GM19397 (cell line): ENCODE measurements around the gene MACO1.
"Not testable (repeated sequence)": the region's sequence is repeated elsewhere in the genome, so short reads cannot be mapped to it uniquely, and the experiment has no call there.

ENCODE experiments used
- ATAC-seq: cut with Tn5 transposase; IDR thresholded peaks from one replicate; pipeline ENCODE4 v1.9.1; 2021; ENCODE audit warnings: mild to moderate bottlenecking, moderate library complexity; ENCODE audit not compliant: unreplicated experiment

MACO1 gene

DNA sequence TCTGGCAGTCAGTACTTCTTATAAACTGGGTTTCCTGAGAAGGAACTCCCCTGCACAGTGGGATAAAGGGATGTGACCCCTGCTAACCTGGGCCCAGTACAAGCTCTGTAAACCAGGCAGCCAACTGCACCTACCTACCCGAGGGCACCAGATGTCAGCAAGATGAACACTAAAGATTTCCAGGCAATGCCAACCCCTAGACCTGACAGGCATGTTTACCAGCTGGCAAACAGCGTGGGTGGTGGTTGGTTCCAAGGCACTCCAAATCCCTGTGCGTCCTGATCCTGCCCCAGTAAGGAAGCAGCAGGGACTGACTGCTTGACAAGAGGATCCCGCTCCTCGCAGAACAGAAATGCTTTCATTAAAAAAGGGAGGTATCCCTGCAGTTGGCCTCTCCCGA, 7.5 kb upstream of the MACO1 start:
- ATAC-seq: not testable (repeated sequence)

DNA sequence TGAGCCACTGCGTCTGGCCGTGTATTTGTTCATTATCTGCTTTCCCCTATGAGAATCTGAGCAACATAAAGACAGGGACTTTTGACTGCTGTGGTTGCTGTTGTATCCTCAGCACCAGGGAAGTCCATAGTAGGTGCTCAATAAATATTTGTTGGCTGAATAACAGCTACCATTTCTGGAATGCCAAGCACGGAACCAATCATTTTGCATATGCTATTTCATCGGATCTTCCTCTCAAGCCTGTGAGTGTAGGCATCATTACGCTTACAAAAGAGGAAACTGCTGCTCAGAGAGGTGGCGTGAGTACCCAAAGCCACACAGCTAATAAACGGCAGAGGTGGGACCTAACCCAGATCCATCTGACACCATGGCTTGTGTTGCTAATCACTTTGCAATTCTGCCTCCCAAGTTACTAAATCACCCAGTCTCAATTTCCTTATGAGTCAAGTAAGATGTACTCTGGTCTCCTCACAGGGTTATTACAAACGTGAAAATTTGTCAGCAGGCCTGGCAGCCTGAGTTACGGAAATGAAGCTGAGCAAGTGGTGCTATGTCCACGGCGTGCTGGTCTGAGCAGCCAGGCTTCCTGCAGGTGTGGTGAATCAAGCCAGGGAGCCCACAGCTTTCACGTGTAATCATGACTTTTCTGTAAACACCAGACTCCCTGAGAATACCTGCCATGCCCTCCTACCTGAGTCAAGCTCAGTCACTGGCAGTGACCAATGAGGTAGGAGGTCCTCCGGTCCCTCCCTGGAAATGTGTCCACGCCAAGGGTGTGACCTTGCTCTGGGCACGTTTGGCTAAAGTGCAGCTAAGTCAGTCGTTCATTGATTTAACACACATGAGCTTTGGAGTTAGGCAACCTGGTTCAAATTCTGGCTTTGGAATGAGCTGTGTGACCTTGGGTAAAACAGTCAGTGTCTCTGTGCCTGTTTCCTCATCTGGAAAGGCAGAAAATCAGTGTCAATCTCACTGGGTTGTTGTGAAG, 5.3 kb upstream of the MACO1 start:
- no peak for ATAC-seq

DNA sequence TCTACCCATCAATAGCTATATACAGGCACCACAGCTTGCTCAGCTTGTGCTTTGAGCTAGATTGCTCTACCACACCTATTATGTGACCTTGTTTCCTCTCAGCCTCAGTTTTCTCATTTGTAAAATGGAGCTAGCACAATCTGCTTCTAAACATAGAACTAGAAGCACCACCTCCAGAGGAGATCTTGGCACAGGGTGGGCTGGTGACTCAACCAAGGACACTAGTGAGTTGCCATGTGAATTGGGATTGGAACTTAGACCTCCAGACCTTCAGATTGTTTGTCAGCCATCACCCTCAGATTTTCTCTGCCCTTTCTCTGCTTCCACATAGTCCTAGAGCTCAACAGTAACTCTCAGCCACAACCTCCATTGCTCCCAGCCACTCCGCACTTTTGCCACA, 3.0 kb upstream of the MACO1 start:
- no peak for ATAC-seq

DNA sequence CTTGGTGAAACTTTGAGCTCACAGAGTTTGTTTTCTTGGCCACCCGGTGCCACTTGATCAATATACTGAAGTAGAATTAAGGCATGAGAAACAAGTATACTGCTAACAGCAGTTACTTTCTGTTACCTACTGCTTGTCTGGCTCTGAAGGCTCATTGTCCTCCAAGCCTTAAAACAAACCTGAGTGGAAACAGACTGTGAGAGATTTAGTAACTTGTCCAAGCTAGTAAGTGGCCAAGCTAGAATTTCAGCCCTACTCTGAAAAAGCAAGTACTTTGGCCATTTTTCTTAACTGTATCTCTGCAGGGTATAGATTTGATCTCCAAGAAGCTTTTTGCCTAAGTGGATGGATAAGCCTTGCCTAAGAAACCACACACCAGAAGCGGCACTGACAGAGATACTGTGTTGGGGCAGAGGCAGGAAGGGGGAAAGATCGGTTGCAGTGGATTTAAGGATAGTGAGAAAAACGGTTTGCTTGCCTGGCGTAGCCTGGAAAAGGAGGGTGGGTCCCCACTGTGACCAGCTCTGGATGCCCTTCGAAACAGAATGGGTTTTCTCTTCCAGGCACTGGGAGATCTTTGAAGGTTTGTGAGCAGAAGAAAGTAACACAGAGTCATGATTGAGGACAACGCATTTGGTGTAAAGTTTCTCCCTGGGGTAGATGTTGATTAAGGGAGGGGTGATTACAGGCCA, 2.1 kb upstream of the MACO1 start:
- ATAC-seq: no peak

DNA sequence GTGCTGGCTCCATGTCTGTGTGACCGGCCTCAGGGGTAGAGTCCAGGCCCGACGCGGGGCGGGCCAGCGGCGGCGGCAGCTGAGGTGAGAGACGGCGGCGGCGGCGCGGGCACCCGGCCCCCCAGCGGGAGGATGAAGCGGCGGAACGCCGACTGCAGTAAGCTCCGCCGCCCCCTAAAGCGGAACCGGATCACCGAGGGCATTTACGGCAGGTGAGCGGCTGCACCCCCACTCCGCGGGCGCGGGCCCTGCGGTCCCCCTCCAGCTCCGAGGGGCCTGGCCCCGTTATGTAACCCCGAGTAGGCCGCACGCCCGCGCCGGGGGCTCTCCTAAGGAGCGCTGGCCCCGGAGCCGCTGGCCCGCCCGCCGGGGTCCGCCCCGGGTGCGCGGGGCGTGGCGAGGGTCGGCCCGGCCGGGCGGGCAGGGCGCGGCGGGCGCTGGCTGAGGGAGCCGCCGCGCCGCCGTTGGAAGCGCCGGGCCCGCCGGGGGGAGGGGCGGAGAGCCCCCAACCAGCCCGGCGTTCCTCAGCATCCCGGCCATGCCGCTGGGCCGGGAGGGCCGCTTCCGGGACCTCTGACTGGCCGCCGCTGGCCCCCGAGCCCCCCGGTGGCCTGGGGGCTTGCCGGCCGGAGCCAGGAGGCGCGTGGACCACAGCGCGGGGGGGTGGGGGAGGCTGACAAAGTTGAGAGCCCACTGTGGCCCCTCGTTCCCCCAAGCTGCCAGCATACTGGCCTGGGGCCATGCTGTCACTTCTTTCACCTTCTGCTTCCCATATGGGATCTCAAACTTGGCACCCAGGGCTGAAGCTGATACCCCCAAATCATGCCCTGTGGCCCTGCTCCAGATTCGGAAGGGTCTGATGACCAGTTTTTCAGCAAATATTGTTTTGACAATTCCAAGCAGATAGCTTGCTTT, 527 bp downstream of the MACO1 start:
- ATAC-seq: peak; percentile 3

DNA sequence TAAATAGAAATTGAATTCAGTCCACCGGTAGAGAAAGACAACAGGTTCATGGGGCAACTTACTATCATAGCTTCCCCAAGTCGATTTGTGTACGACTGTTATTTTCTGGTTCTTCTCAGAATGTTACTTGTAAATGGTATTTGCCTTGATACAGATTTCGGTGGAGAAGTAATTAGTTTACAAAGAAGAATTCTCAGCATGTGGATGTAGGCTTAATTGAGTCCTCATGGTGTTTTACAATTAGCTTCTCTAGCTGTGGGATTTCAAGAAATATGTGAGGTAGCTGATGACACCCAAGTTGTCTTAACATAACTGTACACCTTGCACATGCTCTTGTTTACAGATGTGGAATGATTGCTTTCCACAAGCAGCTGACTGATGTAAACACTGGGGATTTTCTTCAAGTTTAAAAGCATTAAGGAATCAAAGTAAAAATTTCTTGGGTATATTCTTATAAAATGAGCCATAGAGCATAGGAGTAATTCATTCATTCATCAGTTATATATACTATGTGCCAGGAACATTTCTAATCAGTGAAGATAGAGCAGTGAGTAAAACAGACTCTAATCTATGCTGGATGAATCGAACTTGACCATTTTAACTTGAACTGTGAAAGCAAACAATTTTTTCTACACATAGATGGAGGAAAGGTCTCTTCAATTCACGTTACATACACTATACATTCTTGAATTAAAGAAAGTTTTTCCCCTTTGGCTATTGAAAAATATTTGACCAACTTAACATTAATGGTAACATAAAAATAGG, 1.4 kb downstream of the MACO1 start:
- no peak for ATAC-seq

DNA sequence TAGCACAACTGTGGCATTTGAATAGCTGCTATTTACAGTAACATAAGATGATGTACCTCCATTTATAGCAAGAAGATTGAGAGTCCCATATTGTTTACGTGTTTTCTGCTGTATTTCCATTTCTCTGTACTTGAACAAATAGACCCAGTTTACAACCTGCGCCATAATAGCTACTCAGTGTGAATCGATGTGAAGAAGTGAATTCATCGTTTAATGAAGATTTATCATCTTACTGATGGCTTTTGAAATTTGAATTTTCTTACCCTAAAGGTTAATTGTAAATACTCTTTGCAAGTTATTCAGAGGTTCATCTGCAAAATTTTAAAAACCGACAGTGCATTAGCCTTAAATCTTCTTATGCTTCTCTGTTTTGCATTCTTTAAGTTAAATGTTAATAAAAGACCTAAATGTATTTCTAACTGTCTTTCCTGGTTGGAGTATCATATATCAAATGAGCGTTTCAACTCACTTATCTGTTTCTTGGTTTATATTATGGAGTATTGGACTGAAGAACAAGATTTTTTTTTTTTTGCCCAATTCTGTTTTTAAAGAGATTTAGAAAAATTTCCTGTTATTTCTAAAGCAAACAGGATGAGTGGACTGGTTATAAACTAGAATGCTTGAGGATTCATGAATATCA, 2.2 kb downstream of the MACO1 start:
- no peak for ATAC-seq

DNA sequence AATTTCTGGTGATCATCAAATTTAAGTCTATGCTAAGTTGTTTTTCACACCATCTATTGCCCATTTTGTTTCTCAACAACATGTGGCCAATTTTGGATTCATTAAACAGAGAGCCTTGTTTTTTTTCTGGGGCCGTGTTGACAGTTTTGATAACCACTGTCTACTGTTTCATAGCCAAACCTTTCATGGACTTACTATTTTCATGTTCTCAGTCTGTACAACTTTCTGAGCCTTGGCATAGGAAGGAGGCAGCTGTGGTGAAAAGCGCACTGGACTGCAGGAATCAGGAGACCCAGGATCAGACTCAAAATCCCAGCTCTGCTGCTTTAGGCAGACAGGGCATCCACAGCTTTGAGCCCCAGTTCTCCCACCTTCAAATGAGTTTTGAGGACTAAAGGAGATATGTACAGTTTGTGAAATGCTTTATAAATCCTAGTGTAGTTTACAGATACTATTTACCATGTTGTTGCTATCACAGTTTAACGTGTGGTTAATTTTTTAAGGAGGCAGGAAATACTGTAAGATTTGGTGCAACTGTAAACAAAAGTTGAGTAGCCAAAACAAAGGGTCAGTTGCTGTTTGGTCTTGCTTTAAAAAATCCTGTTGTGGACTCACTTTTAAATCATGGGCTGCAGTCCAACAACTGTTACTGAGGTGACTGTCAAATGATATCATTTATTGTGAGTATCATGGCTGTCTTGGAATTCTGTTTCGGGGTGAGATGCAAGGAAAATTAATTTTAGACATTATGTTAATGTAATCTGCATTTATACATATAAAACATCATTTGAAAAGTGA, 2.9 kb downstream of the MACO1 start:
- ATAC-seq: no peak

DNA sequence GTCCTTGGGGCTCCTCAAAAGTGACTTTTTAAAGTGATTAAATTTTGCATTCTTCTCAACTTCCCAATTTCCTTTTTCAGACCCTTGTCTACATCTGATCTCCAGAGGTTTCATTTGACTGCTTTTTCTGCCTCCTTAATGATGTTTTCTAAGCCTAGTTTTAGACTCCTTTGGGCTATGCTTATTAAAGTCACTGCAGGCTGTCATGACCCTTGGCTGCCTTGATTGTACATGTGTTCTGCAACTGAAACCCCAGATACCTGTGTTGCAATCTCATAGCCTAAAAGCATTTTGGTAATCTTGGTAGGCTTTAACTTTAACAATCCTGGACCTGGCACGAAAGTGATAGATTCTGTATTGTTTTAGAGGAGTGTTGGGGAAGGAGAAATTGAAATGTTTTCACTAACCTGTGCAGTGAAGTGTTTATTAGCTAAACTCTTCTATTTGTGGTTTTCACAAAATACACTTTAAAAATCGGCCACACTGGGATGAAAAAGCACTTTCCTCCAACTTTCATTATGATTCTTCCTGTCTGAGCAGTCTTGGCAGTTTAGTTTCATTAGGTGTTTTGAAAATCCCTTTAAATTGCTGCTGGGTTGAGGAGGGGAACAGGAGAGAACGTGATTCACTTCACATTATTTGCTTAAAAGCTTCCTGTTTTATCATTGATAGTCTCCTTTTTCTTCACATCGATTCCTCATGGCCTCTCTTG, 4.9 kb downstream of the MACO1 start:
- ATAC-seq: no peak

DNA sequence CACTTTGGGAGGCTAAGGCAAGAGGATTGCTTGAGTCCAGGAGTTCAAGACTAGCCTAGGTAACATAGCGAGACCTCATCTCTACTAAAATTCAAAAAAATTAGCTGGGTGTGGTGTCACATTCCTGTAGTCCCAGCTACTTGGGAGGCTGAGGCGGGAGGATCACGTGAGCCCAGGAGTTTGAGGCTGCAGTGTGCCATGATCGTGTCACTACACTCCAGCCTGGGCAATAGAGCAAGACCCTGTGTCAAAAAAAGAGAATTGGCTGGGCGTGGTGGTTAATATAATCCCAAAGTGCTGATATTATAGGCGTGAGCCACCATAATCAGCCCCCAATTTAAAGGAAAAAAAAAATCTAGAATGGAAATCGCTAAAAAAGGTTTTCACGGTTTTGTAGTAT, 7.0 kb downstream of the MACO1 start:
- no peak for ATAC-seq

DNA sequence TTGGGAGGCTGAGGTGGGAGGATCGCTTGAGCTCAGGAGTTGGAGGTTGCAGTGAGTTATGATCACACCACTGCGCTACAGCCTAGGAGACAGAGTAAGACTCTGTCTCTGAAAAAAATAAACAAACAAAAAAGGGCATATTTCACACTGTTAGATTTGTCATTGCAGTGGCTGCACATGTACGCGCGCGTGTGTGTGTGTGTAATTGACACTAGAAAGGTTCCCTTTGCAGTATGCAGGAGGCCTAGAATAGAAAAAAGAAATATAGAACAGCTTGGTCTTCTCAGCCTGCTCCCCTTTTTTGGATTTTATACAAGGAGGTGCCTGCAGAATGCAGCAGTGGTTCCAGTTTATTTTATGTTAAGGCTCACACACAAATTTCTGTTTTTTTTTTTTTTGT, 8.6 kb downstream of the MACO1 start:
- no peak for ATAC-seq

DNA sequence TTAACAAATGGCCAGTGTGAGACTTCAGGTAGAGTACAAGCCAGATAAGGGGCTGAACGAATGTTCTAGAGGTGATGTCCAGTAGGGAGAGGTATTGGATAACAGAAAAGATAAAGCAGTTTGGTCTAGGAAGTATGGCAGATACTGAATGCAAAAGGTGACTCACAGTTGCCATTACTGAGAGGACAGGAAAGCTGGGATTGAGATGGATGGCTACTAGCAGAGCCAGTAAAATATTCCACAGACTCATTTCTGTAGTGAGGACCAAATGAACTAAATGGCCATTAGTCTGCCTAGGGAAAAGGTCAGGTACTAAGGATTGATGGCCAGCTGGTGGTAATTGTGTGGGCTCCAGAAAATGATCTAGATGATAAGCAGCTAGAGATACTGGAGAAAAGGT, 11.5 kb downstream of the MACO1 start:
- no peak for ATAC-seq

DNA sequence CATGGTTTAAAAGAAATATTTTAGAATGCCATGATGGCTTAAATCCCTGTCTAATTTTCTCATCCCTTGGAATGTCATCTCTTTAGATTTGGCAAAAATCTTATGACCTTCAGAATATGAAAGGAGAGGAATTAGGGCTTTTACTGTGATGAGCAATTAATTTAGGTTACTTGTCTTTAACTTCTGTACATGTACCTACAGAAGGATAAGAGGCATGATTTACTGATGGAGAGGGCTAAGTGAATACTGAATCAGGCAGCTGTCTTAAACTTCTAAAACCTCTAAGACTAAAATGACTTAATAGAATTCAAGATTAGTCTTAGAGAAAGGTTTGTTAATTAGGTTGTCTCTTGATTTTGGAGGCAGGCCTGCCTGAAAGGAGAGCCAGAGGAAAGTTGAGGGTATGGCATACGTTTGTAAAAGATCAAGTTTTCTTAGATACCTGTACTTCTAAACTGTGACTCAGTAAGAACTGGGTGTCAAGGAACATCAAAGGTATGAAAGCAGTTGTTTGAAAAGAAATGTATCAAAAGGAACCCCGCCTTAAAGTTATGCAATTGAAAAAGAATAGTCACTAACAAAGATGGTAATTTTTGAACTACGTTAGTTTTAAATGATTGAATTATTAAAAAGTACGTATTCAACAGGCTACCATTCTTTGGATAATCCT, 12.5 kb downstream of the MACO1 start:
- ATAC-seq: no peak

DNA sequence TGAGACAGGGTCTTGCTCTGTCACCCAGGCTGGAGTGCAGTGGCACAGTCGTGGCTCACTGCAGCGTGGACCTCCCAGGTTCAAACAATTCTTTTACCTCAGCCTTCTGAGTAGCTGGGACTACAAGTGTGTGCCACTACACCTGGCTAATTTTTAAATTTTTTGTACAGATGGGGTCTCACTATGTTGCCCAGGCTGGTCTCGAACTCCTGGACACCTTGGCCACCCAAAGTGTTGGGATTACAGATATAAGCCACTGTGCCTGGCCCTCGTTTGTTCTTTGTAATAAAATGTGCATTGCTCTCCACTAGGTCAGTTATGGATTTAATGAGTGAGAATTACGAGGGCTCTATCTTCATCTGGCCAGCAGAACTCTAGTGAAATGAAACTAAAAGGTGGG, 13.9 kb downstream of the MACO1 start:
- ATAC-seq: not testable (repeated sequence)

DNA sequence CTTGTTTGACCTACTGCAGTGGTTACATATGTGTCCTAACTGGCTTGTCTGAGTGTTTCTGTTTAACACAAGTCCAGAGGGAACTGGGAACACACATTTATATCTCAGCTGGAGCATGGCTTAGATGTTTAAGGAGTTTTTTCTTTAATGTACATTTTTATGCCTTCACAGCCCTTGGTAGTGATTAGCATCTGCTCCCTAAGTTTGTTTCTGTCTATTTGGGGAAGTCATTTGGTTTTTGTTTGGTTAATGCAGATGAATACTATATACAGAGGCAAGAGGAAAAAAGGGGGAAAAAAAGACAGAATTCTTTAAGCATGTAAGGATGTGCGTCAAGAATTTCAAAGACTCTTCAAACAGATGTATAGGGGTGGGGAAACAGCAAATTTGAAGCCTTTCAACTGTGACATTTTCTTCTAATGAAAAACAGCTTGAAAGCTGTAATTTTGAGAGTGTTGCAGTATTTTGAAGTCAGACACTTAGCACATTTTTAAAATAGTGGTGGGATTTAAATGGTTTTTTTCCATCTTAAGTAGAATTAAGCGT, 15.4 kb downstream of the MACO1 start:
- no peak for ATAC-seq

DNA sequence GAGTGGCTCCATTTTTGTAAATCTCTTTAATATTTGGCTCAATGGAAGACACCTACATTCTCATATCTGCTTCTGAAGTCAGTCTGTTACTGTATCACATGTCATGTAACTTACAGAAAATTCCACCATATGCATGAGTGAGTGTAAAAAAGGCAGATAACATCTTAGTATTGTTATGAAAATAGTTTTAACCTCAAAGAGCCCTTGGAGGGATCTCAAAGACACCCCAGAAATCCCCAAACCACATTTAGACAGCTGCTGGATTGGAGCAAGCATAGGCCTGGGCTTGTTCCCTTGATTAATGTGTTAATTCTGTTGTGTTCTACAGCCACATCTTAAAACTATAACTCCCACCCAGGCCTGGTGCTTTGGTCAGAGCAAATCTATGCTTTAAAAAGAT, 16.9 kb downstream of the MACO1 start:
- no peak for ATAC-seq

DNA sequence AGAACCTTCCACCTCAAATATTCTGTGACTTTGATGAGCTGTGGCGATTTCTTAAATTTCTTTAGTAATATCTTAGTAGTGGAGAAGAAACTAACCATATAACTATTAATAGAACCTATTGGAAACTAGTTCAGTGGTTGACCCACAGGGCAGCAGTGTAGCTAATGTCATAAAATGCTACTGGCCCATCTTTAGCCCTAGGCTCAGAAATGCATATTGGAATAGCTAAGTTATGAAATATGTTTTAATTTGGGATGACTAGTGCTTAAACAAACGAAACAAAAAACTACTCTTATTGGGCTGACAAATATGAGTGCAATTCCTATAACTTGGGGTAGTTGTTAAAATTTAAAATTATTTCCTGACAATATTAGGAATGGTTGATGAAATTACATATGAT, 20.2 kb downstream of the MACO1 start:
- no peak for ATAC-seq

DNA sequence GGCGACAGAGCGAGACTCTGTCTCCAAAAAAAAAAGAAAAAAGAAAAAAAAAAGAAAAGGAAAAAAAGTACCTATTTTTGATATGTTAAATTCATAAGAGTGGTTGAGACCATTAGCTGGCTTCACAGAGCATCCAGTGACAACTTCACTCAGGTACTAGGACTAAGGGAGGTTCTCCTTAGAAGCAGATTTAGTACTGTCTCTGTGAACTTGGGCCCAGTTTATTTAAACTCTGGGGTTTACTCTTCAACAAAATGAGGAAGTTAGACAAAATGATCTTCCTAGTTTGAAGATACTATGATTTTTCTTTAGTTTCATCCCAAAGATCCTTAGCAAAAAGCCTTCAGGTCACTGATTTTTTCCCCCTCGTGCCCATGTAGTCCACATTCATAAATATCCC, 21.2 kb downstream of the MACO1 start:
- ATAC-seq: no peak
